ENCODE results near the gene KRTAP5-2. TPM values are rescaled to one million over a fixed set of nuclear protein-coding genes. Genes with fewer than 3 reads are reported as not detected.

Gene KRTAP5-2
- total RNA-seq, 1 donor from 2014 or later: not detected

DNA sequence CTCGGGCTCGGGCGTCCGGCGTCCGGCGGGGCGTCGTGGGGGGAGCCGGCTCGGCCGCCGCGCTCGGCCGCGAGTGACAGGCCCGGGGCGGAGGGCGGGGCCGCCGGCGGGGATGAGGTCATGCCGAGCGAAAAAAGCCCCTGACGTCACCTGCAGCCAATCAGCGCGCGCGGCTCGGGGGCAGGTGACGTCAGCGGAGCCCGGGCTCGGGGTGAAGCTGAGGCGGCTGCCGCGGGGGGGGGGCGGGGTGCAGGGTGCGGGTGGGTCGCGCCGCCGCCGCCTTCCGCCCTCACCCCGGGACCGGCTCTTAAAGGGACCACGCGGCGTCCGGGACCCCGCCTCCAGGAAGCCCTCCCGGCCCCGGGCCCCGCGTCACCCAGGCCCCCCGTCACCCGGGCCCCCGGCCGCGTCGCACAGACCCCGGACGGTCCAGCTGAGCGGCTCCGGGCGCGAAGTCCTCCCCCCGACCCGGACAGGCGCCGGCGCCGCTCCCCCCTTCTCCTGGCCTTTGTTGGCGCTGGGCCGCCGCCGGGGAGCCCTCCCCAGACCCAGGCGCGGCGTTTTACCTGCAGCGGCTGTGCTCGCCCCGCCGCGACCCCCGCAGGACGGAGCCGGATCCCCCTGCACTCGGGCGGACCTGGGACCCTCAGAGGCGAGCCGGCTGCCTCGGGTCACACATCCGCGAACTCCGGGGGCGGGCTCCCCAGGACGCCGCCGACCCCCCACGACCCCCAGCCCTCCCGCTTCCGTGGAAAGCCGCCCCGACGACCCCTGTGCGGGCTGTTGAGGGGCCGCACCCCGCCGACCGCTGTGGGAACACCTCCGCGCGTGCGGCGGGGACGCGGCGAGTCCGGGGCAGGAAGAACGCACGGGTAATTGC lies 25.7 kb downstream of the KRTAP5-2 start, which contains the start of gene DUSP8:
TSS of gene DUSP8 (minus strand) at position 75 of the 880 bp plus-strand sequence. CDS start 6,445 bp downstream, outside the sequence.
- intact Hi-C loops (cut with DNase I): no loop called here
- peak; percentile 81 for ATAC-seq

GRCh38 chr11:1571760-1572196 lies 26.3 kb downstream of the KRTAP5-2 start:
- intact Hi-C loops (cut with DNase I): no loop called here
- DNase-seq (ENCODE audit: low spot score) (no peak), ATAC-seq (no peak)

More for the DNA sequence above, 25.7 kb downstream of the KRTAP5-2 start, which contains the start of gene DUSP8:
- peak; percentile 96 for DNase-seq (ENCODE audit: low spot score)

DNA sequence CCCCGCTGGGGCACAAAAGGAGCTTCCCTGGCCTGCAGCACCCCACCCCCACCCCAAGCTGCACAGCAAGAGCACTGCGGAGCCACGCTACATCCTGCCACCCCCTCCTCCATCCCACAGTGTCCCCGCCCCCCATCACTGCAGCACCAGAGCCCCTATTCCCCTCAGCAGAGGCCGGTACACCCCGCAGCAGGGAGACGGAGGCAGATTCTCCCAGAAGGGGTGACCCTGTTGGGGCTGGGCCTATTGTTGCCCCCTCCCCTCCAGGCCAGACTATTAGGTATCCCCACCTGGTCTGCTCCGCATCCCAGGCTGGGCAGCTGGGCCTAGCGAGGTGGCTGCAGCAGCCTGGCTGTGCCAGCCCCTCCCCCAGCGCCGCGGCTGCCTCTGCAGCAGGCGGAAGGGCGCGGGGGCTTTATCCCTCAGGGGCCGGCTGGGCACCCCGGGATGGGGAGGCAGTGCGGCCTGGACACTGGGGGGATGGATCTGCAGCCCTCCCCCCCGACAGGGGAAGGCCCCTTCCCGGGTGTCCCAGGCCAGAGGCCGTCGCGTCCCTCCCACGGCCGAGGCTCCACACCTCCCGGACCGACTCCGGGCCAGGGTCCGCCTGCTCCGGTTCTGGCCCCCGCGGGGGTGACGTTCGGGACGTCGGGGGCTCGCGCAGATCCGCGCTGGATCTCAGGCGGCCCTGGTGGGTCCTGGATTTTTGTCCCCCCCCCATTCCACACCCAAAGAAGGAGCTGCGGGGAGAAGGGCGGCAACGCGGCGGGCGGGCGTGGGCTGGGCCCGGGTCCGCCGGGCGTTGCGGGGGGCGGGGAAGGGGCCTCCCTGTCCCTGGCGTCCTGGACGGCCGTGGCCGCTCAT lies 27.0 kb downstream of the KRTAP5-2 start:
- ATAC-seq (peak; percentile 3), DNase-seq (ENCODE audit: low spot score) (peak; percentile 68)
- intact Hi-C loops (cut with DNase I): no loop called here

- intact Hi-C loops (cut with DNase I): no loop called here
- ATAC-seq (no peak), DNase-seq (ENCODE audit: low spot score) (no peak)
These were observed 27.6 kb downstream of the KRTAP5-2 start for GRCh38 chr11:1570531-1570895.

GRCh38 chr11:1570001-1570453 lies 28.1 kb downstream of the KRTAP5-2 start:
- DNase-seq (ENCODE audit: low spot score): peak; percentile 64
- intact Hi-C loops (cut with DNase I): no loop called here

GRCh38 chr11:1569251-1569780 lies 28.8 kb downstream of the KRTAP5-2 start:
- intact Hi-C loops (cut with DNase I): no loop called here
- DNase-seq (ENCODE audit: low spot score) (peak; percentile 61), ATAC-seq (no peak)

More at GRCh38 chr11:1570001-1570453, 28.1 kb downstream of the KRTAP5-2 start:
- no peak for ATAC-seq

GRCh38 chr11:1568441-1568911 lies 29.6 kb downstream of the KRTAP5-2 start:
- ATAC-seq: no peak
- intact Hi-C loops (cut with DNase I): no loop called here
- DNase-seq (ENCODE audit: low spot score): no peak

DNA sequence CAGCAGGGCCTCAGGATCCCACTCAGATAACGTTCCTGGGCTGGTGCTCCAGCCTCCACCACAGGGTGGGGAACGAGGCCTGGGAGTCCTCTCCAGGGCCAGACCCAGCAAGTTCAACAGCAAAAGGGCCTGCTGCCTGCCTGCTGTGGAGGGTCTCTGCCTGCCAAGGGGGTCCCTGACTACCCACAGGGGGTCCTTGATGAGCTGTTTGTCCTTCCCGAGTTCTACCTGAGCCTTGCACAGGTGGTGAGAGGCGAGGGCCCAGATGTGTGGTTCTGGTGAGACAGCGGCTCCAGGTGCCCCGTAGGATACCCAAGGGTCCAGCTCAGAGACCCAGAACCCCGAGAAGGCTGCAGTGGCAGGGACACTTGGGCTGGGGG lies 30.4 kb downstream of the KRTAP5-2 start:
- no peak for ATAC-seq
- intact Hi-C loops (cut with DNase I): no loop called here

GRCh38 chr11:1567052-1567720 lies 30.9 kb downstream of the KRTAP5-2 start:
- no peak for ATAC-seq
- intact Hi-C loops (cut with DNase I): no loop called here
- DNase-seq (ENCODE audit: low spot score): peak; percentile 60

More for the DNA sequence above, 30.4 kb downstream of the KRTAP5-2 start:
- no peak for DNase-seq (ENCODE audit: low spot score)

GRCh38 chr11:1566381-1567051 lies 31.6 kb downstream of the KRTAP5-2 start:
- no peak for DNase-seq (ENCODE audit: low spot score)
- intact Hi-C loops (cut with DNase I): no loop called here

DNA sequence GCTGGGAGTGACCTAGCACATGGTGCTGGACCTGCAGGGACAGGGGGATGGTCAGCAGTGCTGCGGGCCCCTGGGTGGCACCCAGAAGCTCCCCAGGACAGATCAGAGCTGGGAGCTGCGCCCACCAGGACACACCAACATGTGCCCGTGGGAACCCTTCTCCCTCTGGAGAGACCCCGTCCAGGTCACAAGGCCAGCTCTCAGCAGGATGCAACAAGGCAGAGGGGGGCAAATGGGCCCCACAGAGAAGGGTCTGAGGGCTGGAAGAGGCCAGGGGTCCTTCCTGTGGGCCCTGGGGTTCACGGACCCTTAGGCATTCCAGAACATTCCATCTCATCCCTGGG lies 32.2 kb downstream of the KRTAP5-2 start:
- intact Hi-C loops (cut with DNase I): no loop called here
- ATAC-seq: no peak
- DNase-seq (ENCODE audit: low spot score): no peak

More at GRCh38 chr11:1566381-1567051, 31.6 kb downstream of the KRTAP5-2 start:
- ATAC-seq: no peak

DNA sequence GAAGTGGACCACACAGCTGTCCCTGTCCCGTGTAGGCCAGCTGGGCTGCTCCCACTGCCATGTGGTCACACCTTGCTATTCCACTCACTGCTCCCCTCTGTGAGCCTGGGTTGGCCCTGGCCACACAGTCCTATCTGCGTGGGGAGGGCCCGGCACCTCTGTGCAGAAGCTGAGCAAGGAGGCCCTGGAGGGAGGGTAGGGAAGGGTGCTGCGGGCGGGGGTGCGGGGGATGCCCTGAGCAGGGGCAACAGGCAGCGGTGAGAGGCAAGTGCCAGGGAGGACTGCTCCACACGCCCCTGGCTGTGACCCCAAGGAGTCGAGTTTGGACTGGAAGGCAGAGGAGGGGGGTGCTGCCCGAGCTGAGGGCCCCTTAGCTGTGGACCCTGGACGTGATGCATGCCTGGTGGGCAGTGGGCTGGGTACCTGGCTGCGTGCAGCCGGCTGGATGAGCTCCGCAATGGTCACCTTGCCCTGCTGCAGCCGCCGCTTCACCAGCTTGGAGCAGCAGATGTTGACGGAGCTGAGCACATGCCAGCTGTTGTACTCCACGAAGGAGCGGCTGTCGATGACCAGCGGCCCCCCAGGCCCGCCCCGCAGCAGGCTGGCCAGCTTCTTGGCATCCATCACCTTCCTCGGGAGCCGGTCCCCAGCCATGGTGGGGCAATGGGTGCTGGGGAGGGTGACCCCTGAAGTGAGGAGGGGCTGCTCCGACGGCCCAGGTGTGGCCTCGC lies 32.8 kb downstream of the KRTAP5-2 start:
- intact Hi-C loops (cut with DNase I): no loop called here
- ATAC-seq (no peak), DNase-seq (ENCODE audit: low spot score) (peak; percentile 63)

GRCh38 chr11:1564535-1565172 lies 33.4 kb downstream of the KRTAP5-2 start:
- peak; percentile 7 for ATAC-seq
- intact Hi-C loops (cut with DNase I): no loop called here
- peak; percentile 78 for DNase-seq (ENCODE audit: low spot score)

GRCh38 chr11:1563697-1564534 lies 34.2 kb downstream of the KRTAP5-2 start:
- intact Hi-C loops (cut with DNase I): no loop called here
- ATAC-seq (no peak), DNase-seq (ENCODE audit: low spot score) (peak; percentile 60)

DNA sequence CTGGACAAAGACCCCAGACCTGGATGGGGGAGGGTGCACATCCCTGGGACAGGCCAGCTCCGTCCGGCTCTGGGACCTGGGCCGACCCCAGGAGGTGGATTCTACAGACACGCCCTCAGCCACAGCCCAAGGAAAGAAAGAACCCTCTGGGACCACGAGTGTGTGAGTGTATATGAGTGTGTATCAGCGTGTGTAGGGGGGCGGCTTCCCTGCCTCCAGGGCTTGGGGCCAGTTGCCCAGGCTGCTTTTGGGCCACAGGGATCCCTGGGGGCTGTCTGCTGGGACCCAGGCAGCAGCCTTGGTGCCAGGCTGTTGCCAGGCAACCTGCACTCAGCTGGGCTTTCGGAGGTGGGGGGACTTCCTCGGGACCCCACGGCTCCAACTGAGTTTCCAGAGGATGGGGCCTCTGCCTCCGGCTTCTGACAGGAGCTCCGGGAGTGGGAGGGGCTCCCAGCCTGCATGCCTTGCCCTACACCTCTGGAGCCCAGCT lies 34.9 kb downstream of the KRTAP5-2 start:
- ATAC-seq (no peak), DNase-seq (ENCODE audit: low spot score) (no peak)
- intact Hi-C loops (cut with DNase I): no loop called here
